ENCODE data around the gene ZNF793.

ZNF793 gene

GRCh38 chr19:37506387-37507166 lies at the start of gene ZNF793:
Gene ZNF793 (plus strand): TSS chr19:37506939. CDS start chr19:37523440, 16,501 bp downstream.
- H3K4me3 ChIP-seq (replicated peaks; ENCODE audit: low read depth, low read length): peak within 1 kb of the TSS; percentile 29

GRCh38 chr19:37466277-37466797 lies 40.4 kb upstream of the ZNF793 start:
- TF ChIP-seq CTCF (IDR thresholded peaks at IDR 0.05; ENCODE audit: low read depth, low read length, missing control alignments): no peak
- DNase-seq (ENCODE audit: extremely low read depth, low read depth): no peak

More at GRCh38 chr19:37506387-37507166, at the start of gene ZNF793:
- DNase-seq (ENCODE audit: extremely low read depth, low read depth): no peak
- no peak for TF ChIP-seq CTCF (IDR thresholded peaks at IDR 0.05; ENCODE audit: low read depth, low read length, missing control alignments)

GRCh38 chr19:37466798-37467607 lies 39.7 kb upstream of the ZNF793 start, which contains the start of gene ZNF569:
Gene ZNF569 (minus strand): TSS chr19:37467444. CDS start chr19:37444921, 22,523 bp downstream.
- H3K4me3 ChIP-seq (replicated peaks; ENCODE audit: low read depth, low read length): peak within 1 kb of the TSS; percentile 83
- DNase-seq (ENCODE audit: extremely low read depth, low read depth): peak; percentile 84
- TF ChIP-seq CTCF (IDR thresholded peaks at IDR 0.05; ENCODE audit: low read depth, low read length, missing control alignments): no peak

More at GRCh38 chr19:37466277-37466797, 40.4 kb upstream of the ZNF793 start:
- H3K4me3 ChIP-seq (replicated peaks; ENCODE audit: low read depth, low read length): peak overlapping the region; percentile 83

- no peak for TF ChIP-seq CTCF (IDR thresholded peaks at IDR 0.05; ENCODE audit: low read depth, low read length, missing control alignments)
- DNase-seq (ENCODE audit: extremely low read depth, low read depth): no peak
- peak overlapping the region; percentile 83 for H3K4me3 ChIP-seq (replicated peaks; ENCODE audit: low read depth, low read length)
Observed at GRCh38 chr19:37467608-37468090, 39.1 kb upstream of the ZNF793 start.

- DNase-seq (ENCODE audit: extremely low read depth, low read depth): peak; percentile 45
- no peak for TF ChIP-seq CTCF (IDR thresholded peaks at IDR 0.05; ENCODE audit: low read depth, low read length, missing control alignments)
- H3K4me3 ChIP-seq (replicated peaks; ENCODE audit: low read depth, low read length): peak within 1 kb of the TSS; percentile 79
Observed at GRCh38 chr19:37468961-37469777, 37.6 kb upstream of the ZNF793 start, which contains the start of gene ZNF570. Gene ZNF570 (plus strand): TSS chr19:37469356. CDS start chr19:37470355, 999 bp downstream.

- H3K4me3 ChIP-seq (replicated peaks; ENCODE audit: low read depth, low read length): peak overlapping the region; percentile 79
- DNase-seq (ENCODE audit: extremely low read depth, low read depth): no peak
- no peak for TF ChIP-seq CTCF (IDR thresholded peaks at IDR 0.05; ENCODE audit: low read depth, low read length, missing control alignments)
Observed at GRCh38 chr19:37470216-37470615, 36.5 kb upstream of the ZNF793 start.
